ENCODE results near the gene ARHGAP1. TPM values are rescaled to one million over a fixed set of nuclear protein-coding genes. Genes with fewer than 3 reads are reported as not detected.
A peak's percentile ranks its signal among the peaks of the same experiment; 100 is the strongest.

Gene ARHGAP1
- total RNA-seq, 2 donors from 2014 or later, result 88.1 to 117 TPM

GRCh38 chr11:46680815-46681214 is 19.6 kb downstream of the ARHGAP1 start:
- H3K9me3 ChIP-seq, result no peaks in the 10 kb centered on the region
- H3K27ac ChIP-seq, result peak overlapping the region in 1 of 2 donors; percentile 15
- H3K4me3 ChIP-seq, result no peak overlapping the region
- no peak for DNase-seq (ENCODE audit: low spot score)
- TF ChIP-seq CTCF (IDR thresholded peaks at IDR 0.05), result no peak
- H3K27me3 ChIP-seq, result no peaks in the 10 kb centered on the region
- peaks cover 62% of the 10 kb centered on the region for H3K36me3 ChIP-seq
- H3K4me1 ChIP-seq, result peaks cover 0 to 47% of the 10 kb centered on the region in 2 donors

- TF ChIP-seq CTCF (IDR thresholded peaks at IDR 0.05), result no peak
- Histone ChIP-seq H3K4me1 (peaks cover 0 to 50% of the 10 kb centered on the region in 2 donors), H3K9me3 (no peaks in the 10 kb centered on the region), H3K4me3 (no peak overlapping the region), H3K36me3 (peaks cover 59% of the 10 kb centered on the region), H3K27me3 (no peaks in the 10 kb centered on the region), H3K27ac (peak overlapping the region in 1 of 2 donors; percentile 15)
- no peak for DNase-seq (ENCODE audit: low spot score)
These were observed 20.2 kb downstream of the ARHGAP1 start for GRCh38 chr11:46680164-46680760.

GRCh38 chr11:46679241-46680163 is 20.9 kb downstream of the ARHGAP1 start:
- DNase-seq (ENCODE audit: low spot score), result no peak
- no peak overlapping the region for H3K4me3 ChIP-seq
- H3K9me3 ChIP-seq, result no peaks in the 10 kb centered on the region
- peak overlapping the region in 1 of 2 donors; percentile 88 for H3K27ac ChIP-seq
- no peak for TF ChIP-seq CTCF (IDR thresholded peaks at IDR 0.05)
- H3K27me3 ChIP-seq, result no peaks in the 10 kb centered on the region
- H3K4me1 ChIP-seq, result peaks cover 0 to 50% of the 10 kb centered on the region in 2 donors
- peaks cover 59% of the 10 kb centered on the region for H3K36me3 ChIP-seq

GRCh38 chr11:46678741-46679130 is 21.7 kb downstream of the ARHGAP1 start:
- DNase-seq (ENCODE audit: low spot score), result no peak
- Histone ChIP-seq H3K4me3 (no peak overlapping the region), H3K27me3 (no peaks in the 10 kb centered on the region), H3K27ac (peak overlapping the region in 1 of 2 donors; percentile 88), H3K4me1 (peaks cover 0 to 51% of the 10 kb centered on the region in 2 donors), H3K36me3 (peaks cover 60% of the 10 kb centered on the region), H3K9me3 (no peaks in the 10 kb centered on the region)
- TF ChIP-seq CTCF (IDR thresholded peaks at IDR 0.05), result no peak

DNA sequence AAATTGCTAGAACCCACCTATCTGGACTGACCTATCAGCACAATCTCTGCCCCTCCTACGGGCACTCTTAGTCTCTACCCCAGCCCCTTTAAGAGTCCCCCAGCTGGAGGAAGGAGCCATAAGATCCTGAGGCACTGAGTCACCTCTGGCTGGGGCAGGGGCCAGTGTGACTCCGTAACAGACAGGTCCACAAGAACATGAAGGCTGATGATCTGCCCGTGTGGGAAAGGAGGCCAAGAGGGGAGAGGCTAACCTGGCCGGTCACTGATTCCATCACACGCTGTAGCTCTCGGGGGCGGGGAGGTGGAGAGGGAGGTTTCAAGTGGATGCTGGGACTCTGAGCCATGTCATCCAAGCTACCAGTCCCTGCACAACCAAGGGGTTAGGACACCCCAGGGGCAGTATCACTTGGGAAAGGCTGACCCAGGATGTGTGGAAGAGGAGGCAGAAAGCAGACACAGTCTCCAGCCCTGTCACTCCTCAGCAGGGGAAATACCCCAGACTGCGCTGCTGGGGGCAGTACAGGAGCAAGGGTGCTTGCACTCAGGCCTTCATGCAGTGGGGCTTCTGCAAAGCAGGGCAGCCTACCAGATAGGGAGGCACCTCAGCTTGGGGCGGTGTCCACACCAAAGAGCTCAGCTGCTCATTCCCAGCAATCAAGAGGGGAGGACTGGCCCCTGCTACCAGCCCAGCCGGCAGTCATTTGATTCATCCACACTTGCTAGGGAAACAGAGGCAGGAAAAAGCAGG is 22.3 kb downstream of the ARHGAP1 start:
- no peak overlapping the region for H3K4me3 ChIP-seq
- peak overlapping the region; percentile 86 to 88 for H3K27ac ChIP-seq
- no peaks in the 10 kb centered on the region for H3K27me3 ChIP-seq
- H3K4me1 ChIP-seq, result peaks cover 0 to 51% of the 10 kb centered on the region in 2 donors
- peaks cover 66% of the 10 kb centered on the region for H3K36me3 ChIP-seq
- no peak for DNase-seq (ENCODE audit: low spot score)
- no peaks in the 10 kb centered on the region for H3K9me3 ChIP-seq
- no peak for TF ChIP-seq CTCF (IDR thresholded peaks at IDR 0.05)

Data from right atrium auricular region (tissue), 2 donors.